SK-N-SH treated with all-trans-retinoic acid at 6 μM for 48 hours (cell line): ENCODE results near the gene RCN1.
"Not testable (repeated sequence)": the region's sequence is repeated elsewhere in the genome, so short reads cannot be mapped to it uniquely, and the experiment has no call there.

Experiments
- ATAC-seq: fragments of 200-7000 bp; cut with Tn5 transposase; 3 replicates; pipeline ENCODE4 v1.9.1; 2020; ENCODE audit warnings: mild to moderate bottlenecking, moderate library complexity
- BACH2 ChIP-seq: fragments of 250-450 bp; sonication (Bioruptor Pico); IDR thresholded peaks from 2 replicates; pipeline ENCODE4 v1.9.0; 2021; ENCODE audit warnings: mild to moderate bottlenecking, borderline replicate concordance
- CREB5 ChIP-seq: fragments of 250-450 bp; sonication (Bioruptor Pico); IDR thresholded peaks from 2 replicates; pipeline ENCODE4 v1.5.1; 2020; ENCODE audit warnings: low read depth, mild to moderate bottlenecking, moderate library complexity
- CSDC2 ChIP-seq: fragments of 250-450 bp; sonication (Bioruptor Pico); IDR thresholded peaks from 2 replicates; pipeline ENCODE4 v1.5.0; 2020; ENCODE audit warnings: mild to moderate bottlenecking, moderate library complexity
- CSRNP3 ChIP-seq: fragments of 250-450 bp; sonication (Bioruptor Pico); IDR thresholded peaks from 2 replicates; pipeline ENCODE4 v1.5.1; 2021; ENCODE audit warnings: mild to moderate bottlenecking, moderate library complexity
- ESRRG ChIP-seq: fragments of 250-450 bp; sonication (Bioruptor Pico); IDR thresholded peaks from 2 replicates; pipeline ENCODE4 v1.6.1; 2021; ENCODE audit warnings: mild to moderate bottlenecking
- GLIS3 ChIP-seq: fragments of 250-450 bp; sonication (Bioruptor Pico); IDR thresholded peaks from 2 replicates; pipeline ENCODE4 v1.5.0; 2020; ENCODE audit warnings: mild to moderate bottlenecking, moderate library complexity
- ISL1 ChIP-seq: fragments of 250-450 bp; sonication (Bioruptor Pico); IDR thresholded peaks from 2 replicates; pipeline ENCODE4 v2.1.2; 2022; ENCODE audit warnings: mild to moderate bottlenecking, moderate library complexity
- OSR1 ChIP-seq: fragments of 250-450 bp; sonication (Bioruptor Pico); IDR thresholded peaks from 2 replicates; pipeline ENCODE4 v1.8.0; 2022; ENCODE audit warnings: moderate library complexity, mild to moderate bottlenecking, inconsistent platforms
- PATZ1 ChIP-seq: fragments of 250-450 bp; sonication (Bioruptor Pico); IDR thresholded peaks from 2 replicates; pipeline ENCODE4 v1.8.0; 2020; ENCODE audit warnings: mild to moderate bottlenecking, moderate library complexity, borderline replicate concordance
- POU6F1 ChIP-seq: fragments of 250-450 bp; sonication (Bioruptor Pico); IDR thresholded peaks from 2 replicates; pipeline ENCODE4 v1.8.0; 2021; ENCODE audit warnings: low read depth, mild to moderate bottlenecking, moderate library complexity, borderline replicate concordance
- SNAI2 ChIP-seq: fragments of 250-450 bp; sonication (Bioruptor Pico); IDR thresholded peaks from 2 replicates; pipeline ENCODE4 v1.5.0; 2020; ENCODE audit warnings: mild to moderate bottlenecking, moderate library complexity
- TCF4 ChIP-seq: fragments of 250-450 bp; sonication (Bioruptor Pico); IDR thresholded peaks from 2 replicates; pipeline ENCODE4 v1.8.0; 2021; ENCODE audit warnings: mild to moderate bottlenecking, moderate library complexity, borderline replicate concordance
- TOX ChIP-seq: fragments of 250-450 bp; sonication (Bioruptor Pico); IDR thresholded peaks from 2 replicates; pipeline ENCODE4 v1.8.0; 2021; ENCODE audit warnings: mild to moderate bottlenecking, moderate library complexity, borderline replicate concordance
- TSHZ2 ChIP-seq: fragments of 250-450 bp; sonication (Bioruptor Pico); IDR thresholded peaks from 2 replicates; pipeline ENCODE4 v1.5.0; 2020; ENCODE audit warnings: mild to moderate bottlenecking, moderate library complexity
- ZC3H10 ChIP-seq: fragments of 250-450 bp; sonication (Bioruptor Pico); IDR thresholded peaks from 2 replicates; pipeline ENCODE4 v1.5.1; 2021; ENCODE audit warnings: mild to moderate bottlenecking, moderate library complexity
- ZFP3 ChIP-seq: fragments of 250-450 bp; sonication (Bioruptor Pico); IDR thresholded peaks from 2 replicates; pipeline ENCODE4 v1.5.0; 2020; ENCODE audit warnings: mild to moderate bottlenecking, moderate library complexity
- ZFP30 ChIP-seq: fragments of 450-650 bp; formaldehyde crosslinking; IDR thresholded peaks from 2 replicates; pipeline ENCODE4 v1.5.0; 2022; ENCODE audit warnings: mild to moderate bottlenecking, moderate library complexity
- ZNF565 ChIP-seq: fragments of 450-650 bp; formaldehyde crosslinking; conservative IDR thresholded peaks from 2 replicates; pipeline ENCODE4 v1.5.0; 2020; ENCODE audit warnings: low read depth, mild to moderate bottlenecking, moderate library complexity
- ZNF70 ChIP-seq: fragments of 450-650 bp; formaldehyde crosslinking; IDR thresholded peaks from 2 replicates; pipeline ENCODE4 v1.5.0; 2020; ENCODE audit warnings: mild to moderate bottlenecking, moderate library complexity
- ZNF8 ChIP-seq: fragments of 450-650 bp; formaldehyde crosslinking; IDR thresholded peaks from 2 replicates; pipeline ENCODE4 v1.5.0; 2020; ENCODE audit warnings: mild to moderate bottlenecking, moderate library complexity

The RCN1 gene

GRCh38 chr11:32115446-32115845 lies 24.6 kb downstream of the RCN1 start:
- ATAC-seq, result no peak
- TF ChIP-seq PATZ1 (CRISPR knock-in tag) (no peak), TSHZ2 (CRISPR knock-in tag) (no peak), ZFP3 (CRISPR knock-in tag) (no peak), ZFP30 (CRISPR knock-in tag) (no peak), TCF4 (CRISPR knock-in tag) (no peak), TOX (CRISPR knock-in tag) (no peak), CSRNP3 (CRISPR knock-in tag) (no peak), CREB5 (CRISPR knock-in tag) (no peak), ZNF70 (no peak), OSR1 (CRISPR knock-in tag) (no peak)

- no peak for TF ChIP-seq CSRNP3 (CRISPR knock-in tag)
- TF ChIP-seq CSDC2, result no peak
- no peak for TF ChIP-seq ZFP3 (CRISPR knock-in tag)
- no peak for TF ChIP-seq SNAI2
- TF ChIP-seq OSR1 (CRISPR knock-in tag), result no peak
- no peak for TF ChIP-seq ZNF8 (CRISPR knock-in tag)
- no peak for TF ChIP-seq ZC3H10 (CRISPR knock-in tag)
- no peak for TF ChIP-seq ZNF565 (CRISPR knock-in tag)
- no peak for TF ChIP-seq ISL1 (CRISPR knock-in tag)
- TF ChIP-seq ZNF70, result no peak
- TF ChIP-seq ESRRG, result no peak
- TF ChIP-seq, all 23 proteins: peak for 0
- no peak for ATAC-seq
These were observed 25.8 kb downstream of the RCN1 start for GRCh38 chr11:32116668-32117067.

GRCh38 chr11:32118025-32118974 lies 27.4 kb downstream of the RCN1 start:
- no peak for TF ChIP-seq PATZ1 (CRISPR knock-in tag)
- TF ChIP-seq ZFP30 (CRISPR knock-in tag), result no peak
- TF ChIP-seq POU6F1, result no peak
- no peak for TF ChIP-seq ZNF8 (CRISPR knock-in tag)
- TF ChIP-seq CSRNP3 (CRISPR knock-in tag), result no peak
- no peak for TF ChIP-seq BACH2 (CRISPR knock-in tag)
- no peak for TF ChIP-seq GLIS3 (CRISPR knock-in tag)
- peak; percentile 64; the same call in 2 of the 3 replicates for ATAC-seq

GRCh38 chr11:32119139-32119538 lies 28.3 kb downstream of the RCN1 start:
- not testable (repeated sequence) for ATAC-seq
